Progenitor cell of endocrine pancreas (in vitro differentiated cells): Measurements from ENCODE around the gene NGFR. TPM values are rescaled to one million over a fixed set of nuclear protein-coding genes. Genes with fewer than 3 reads are reported as not detected.

Source experiments
- DNase-seq: peaks from one replicate; pipeline ENCODE4 v3.0.0; 2021; ENCODE audit warnings: low spot score; ENCODE audit not compliant: unreplicated experiment
- H3K27ac Mint-ChIP-seq: 2 replicates; pipeline ENCODE4 v1.8.0; 2021; ENCODE audit warnings: mild to moderate bottlenecking, moderate library complexity, mixed read lengths
- H3K27me3 Mint-ChIP-seq: 2 replicates; pipeline ENCODE4 v1.8.0; 2021; ENCODE audit warnings: mixed read lengths
- H3K36me3 Mint-ChIP-seq: 2 replicates; pipeline ENCODE4 v1.8.0; 2022; ENCODE audit warnings: mixed read lengths; ENCODE audit not compliant: insufficient read depth
- H3K4me1 Mint-ChIP-seq: 2 replicates; pipeline ENCODE4 v1.8.0; 2021; ENCODE audit warnings: low read depth, mixed read lengths
- H3K4me3 Mint-ChIP-seq: 2 replicates; pipeline ENCODE4 v1.8.0; 2021; ENCODE audit warnings: low read depth, mild to moderate bottlenecking, moderate library complexity, mixed read lengths
- H3K9me3 Mint-ChIP-seq: 2 replicates; pipeline ENCODE4 v1.8.0; 2021; ENCODE audit warnings: low read depth, mixed read lengths
- CTCF ChIP-seq: fragments of 200-600 bp; sonication (generic); IDR thresholded peaks from one replicate; pipeline ENCODE4 v1.5.0; 2021; ENCODE audit warnings: antibody characterized with exemption, mild to moderate bottlenecking; ENCODE audit not compliant: unreplicated experiment
- total RNA-seq: library from RNA; stranded (reverse); gene quantifications from 2 replicates; pipeline ENCODE4 v1.2.1, GENCODE V29; 2021

The NGFR gene
- total RNA-seq, 1 donor from 2014 or later: 2.7 TPM

GRCh38 chr17:49504369-49504768 lies 9.3 kb downstream of the NGFR start:
- peaks cover 60% of the 10 kb centered on the region for H3K27me3 Mint-ChIP-seq

GRCh38 chr17:49505854-49506253 lies 10.8 kb downstream of the NGFR start:
- no peaks in the 10 kb centered on the region for H3K9me3 Mint-ChIP-seq
- H3K4me3 Mint-ChIP-seq: no peak overlapping the region
- H3K27ac Mint-ChIP-seq: no peak overlapping the region
- no peak for DNase-seq
- no peak for TF ChIP-seq CTCF
- peaks cover 6% of the 10 kb centered on the region for H3K4me1 Mint-ChIP-seq
- no peaks in the 10 kb centered on the region for H3K36me3 Mint-ChIP-seq
- H3K27me3 Mint-ChIP-seq: peaks cover 47% of the 10 kb centered on the region

More at GRCh38 chr17:49504369-49504768, 9.3 kb downstream of the NGFR start:
- no peaks in the 10 kb centered on the region for H3K9me3 Mint-ChIP-seq
- no peak overlapping the region for H3K27ac Mint-ChIP-seq
- H3K36me3 Mint-ChIP-seq: no peaks in the 10 kb centered on the region
- no peak for DNase-seq
- H3K4me1 Mint-ChIP-seq: peaks cover 6% of the 10 kb centered on the region
- H3K4me3 Mint-ChIP-seq: no peak overlapping the region
- TF ChIP-seq CTCF: no peak

DNA sequence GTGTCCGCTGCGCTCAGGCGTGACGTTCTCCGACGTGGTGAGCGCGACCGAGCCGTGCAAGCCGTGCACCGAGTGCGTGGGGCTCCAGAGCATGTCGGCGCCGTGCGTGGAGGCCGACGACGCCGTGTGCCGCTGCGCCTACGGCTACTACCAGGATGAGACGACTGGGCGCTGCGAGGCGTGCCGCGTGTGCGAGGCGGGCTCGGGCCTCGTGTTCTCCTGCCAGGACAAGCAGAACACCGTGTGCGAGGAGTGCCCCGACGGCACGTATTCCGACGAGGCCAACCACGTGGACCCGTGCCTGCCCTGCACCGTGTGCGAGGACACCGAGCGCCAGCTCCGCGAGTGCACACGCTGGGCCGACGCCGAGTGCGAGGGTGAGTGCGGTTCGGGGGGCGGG lies 11.2 kb downstream of the NGFR start:
- no peak for TF ChIP-seq CTCF
- Mint-ChIP-seq H3K4me3 (no peak overlapping the region), H3K27ac (no peak overlapping the region), H3K36me3 (no peaks in the 10 kb centered on the region), H3K9me3 (no peaks in the 10 kb centered on the region), H3K4me1 (peaks cover 9% of the 10 kb centered on the region), H3K27me3 (peaks cover 45% of the 10 kb centered on the region)
- no peak for DNase-seq

GRCh38 chr17:49508061-49508865 lies 13.2 kb downstream of the NGFR start:
- TF ChIP-seq CTCF: no peak
- Mint-ChIP-seq H3K27ac (no peak overlapping the region), H3K4me3 (no peak overlapping the region), H3K4me1 (peaks cover 10% of the 10 kb centered on the region), H3K36me3 (no peaks in the 10 kb centered on the region), H3K9me3 (no peaks in the 10 kb centered on the region), H3K27me3 (peaks cover 33% of the 10 kb centered on the region)
- DNase-seq: no peak

DNA sequence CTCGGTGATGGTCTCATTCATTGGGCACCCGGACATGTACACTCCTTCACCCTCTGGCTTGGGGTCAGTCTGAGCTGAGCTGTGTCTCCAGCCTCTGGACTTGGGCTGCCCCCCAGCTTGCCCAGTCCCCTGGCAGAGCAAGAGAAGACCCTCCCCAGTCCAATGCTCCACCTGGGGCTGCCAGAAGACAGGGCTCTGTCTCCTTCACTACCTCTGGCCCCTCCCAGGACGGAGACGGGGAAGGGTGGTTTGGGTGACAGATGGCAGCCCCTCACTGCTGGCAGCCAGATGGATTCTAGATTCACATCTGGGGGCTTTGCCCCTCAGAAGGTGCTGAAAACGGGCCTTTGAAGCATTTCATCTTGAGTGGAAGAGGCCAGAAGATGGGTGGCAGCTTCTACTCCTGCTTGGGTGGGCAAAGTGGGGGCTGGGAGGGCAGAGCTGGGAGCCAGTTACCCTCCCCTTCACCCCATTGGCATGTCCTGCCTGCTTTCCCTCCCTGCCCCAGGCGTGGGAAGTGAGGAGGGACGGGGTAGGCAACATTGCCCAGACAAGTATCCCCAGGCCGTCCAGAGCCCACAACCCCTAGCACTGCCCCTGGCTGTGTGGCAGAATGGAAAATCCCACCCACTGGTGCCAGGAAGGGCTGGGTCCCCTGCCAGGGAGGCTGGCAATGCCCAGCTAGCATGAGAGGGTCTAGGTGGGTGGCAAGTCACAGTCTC lies 13.9 kb downstream of the NGFR start:
- Mint-ChIP-seq H3K36me3 (no peaks in the 10 kb centered on the region), H3K4me3 (no peak overlapping the region), H3K27me3 (peaks cover 26% of the 10 kb centered on the region), H3K27ac (no peak overlapping the region), H3K4me1 (peaks cover 11% of the 10 kb centered on the region), H3K9me3 (no peaks in the 10 kb centered on the region)
- no peak for TF ChIP-seq CTCF
- no peak for DNase-seq
